Immature natural killer cell (primary cell): ENCODE results near the gene NCS1. TPM values are rescaled to one million over a fixed set of nuclear protein-coding genes. Genes with fewer than 3 reads are reported as not detected.

Experiments
- DNase-seq, 3 donors: peaks; one replicate each; pipeline ENCODE4 v3.0.0; 2022; ENCODE audit warnings: mixed read lengths in 1 of 3
- H3K27ac Mint-ChIP-seq, 6 donors: one replicate each; pipeline ENCODE4 v1.8.0; 2020; ENCODE audit warnings: mixed read lengths in 6 of 6, mild to moderate bottlenecking in 5 of 6, inconsistent platforms in 4 of 6, moderate library complexity in 3 of 6
- H3K27me3 Mint-ChIP-seq, 3 donors: one replicate each; pipeline ENCODE4 v1.8.0; 2020 to 2021; ENCODE audit warnings: low read depth in 3 of 3, mild to moderate bottlenecking in 3 of 3, mixed read lengths in 3 of 3, moderate library complexity in 3 of 3, inconsistent platforms in 1 of 3
- H3K36me3 Mint-ChIP-seq, 3 donors: one replicate each; pipeline ENCODE4 v1.8.0; 2020; ENCODE audit warnings: mixed read lengths in 3 of 3, inconsistent platforms in 2 of 3, mild to moderate bottlenecking in 2 of 3
- H3K4me1 Mint-ChIP-seq, 2 donors: one replicate each; pipeline ENCODE4 v1.8.0; 2020; ENCODE audit warnings: inconsistent platforms in 2 of 2, mild to moderate bottlenecking in 2 of 2, mixed read lengths in 2 of 2, moderate library complexity in 1 of 2
- H3K4me3 Mint-ChIP-seq, 5 donors: one replicate each; pipeline ENCODE4 v1.8.0; 2020; ENCODE audit warnings: mild to moderate bottlenecking in 5 of 5, mixed read lengths in 5 of 5, inconsistent platforms in 3 of 5, moderate library complexity in 3 of 5
- H3K9me3 Mint-ChIP-seq, 6 donors: one replicate each; pipeline ENCODE4 v1.8.0; 2020; ENCODE audit warnings: mild to moderate bottlenecking in 6 of 6, mixed read lengths in 6 of 6, inconsistent platforms in 4 of 6, moderate library complexity in 3 of 6
- polyA plus RNA-seq, 3 donors: library from polyadenylated mRNA; unstranded; fragments of 300-500 nt; fragmentation: Illumina TruSeq; gene quantifications; one replicate each; pipeline ENCODE4 v1.2.3, GENCODE V29; 2021

Gene NCS1
- polyA plus RNA-seq, 3 donors from 2014 or later: 0.26 to 0.30 TPM; not detected in 1

DNA sequence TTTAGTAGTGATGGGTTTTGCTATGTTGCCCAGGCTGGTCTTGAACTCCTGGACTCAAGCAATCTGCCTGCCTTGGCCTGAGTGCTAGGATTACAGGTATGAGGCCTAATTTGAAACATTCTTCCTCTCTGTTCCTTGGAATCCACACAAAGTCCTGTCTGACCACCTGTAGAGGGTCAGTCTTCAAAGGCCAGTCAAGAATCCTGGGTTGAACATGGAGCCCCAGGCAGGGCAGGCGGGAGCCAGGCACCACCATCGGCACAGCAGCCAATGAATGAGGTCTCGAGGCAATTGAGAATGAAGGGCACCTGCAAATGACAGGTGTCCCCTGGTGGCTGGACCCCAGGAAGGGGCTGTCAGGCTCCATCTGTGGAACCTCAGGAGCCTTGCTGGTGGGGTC is 17.4 kb upstream of the NCS1 start:
- Mint-ChIP-seq H3K9me3 (no peaks in the 10 kb centered on the region), H3K27me3 (peaks cover 0 to 3% (median 0%) of the 10 kb centered on the region in 3 donors), H3K27ac (no peak overlapping the region), H3K4me3 (no peak overlapping the region), H3K36me3 (no peaks in the 10 kb centered on the region), H3K4me1 (no peaks in the 10 kb centered on the region)
- no peak for DNase-seq

DNA sequence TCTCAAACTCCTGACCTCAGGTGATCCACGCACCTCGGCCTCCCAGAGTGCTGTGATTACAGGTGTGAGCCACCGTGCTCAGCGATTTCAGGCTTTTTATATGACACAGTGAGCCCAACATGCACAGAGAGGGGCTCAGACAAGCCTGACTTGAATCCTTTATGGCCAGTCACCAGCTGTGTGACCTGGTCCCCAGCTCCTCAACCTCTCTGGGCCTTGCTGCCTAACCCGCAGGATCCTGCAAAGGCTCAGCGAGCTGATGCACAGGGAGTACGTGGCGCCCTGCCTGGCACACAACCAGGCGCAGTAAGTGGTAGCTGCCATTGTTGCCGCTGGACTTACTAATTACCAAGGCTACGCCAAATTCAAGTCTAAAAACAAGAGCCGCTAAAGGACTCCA is 16.6 kb upstream of the NCS1 start:
- H3K9me3 Mint-ChIP-seq: no peaks in the 10 kb centered on the region
- no peak for DNase-seq
- peaks cover 0 to 1% (median 0%) of the 10 kb centered on the region in 3 donors for H3K27me3 Mint-ChIP-seq
- H3K4me3 Mint-ChIP-seq: no peak overlapping the region
- no peaks in the 10 kb centered on the region for H3K36me3 Mint-ChIP-seq
- H3K4me1 Mint-ChIP-seq: no peaks in the 10 kb centered on the region
- no peak overlapping the region for H3K27ac Mint-ChIP-seq

DNA sequence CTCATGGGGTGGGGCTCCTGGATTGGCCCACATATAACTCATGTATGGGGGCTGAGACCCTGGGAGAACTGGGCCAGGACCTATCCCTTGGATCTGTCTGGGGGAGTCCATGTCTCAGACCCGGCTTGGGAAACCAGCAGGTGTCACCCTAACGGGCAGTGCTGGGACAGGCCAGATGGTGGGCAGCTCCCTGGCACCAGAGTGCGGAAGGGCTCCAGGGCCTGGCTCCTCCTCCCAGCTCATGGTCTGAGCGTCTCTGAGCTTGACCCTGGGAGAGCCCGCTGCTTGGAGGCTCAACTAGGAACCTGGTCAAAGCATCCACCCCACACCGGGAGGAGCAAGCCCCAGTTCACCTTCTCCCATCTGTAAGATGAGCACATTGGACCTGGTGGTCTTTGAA is 15.5 kb upstream of the NCS1 start:
- no peak for DNase-seq
- Mint-ChIP-seq H3K9me3 (no peaks in the 10 kb centered on the region), H3K27me3 (peaks cover 0 to 1% (median 0%) of the 10 kb centered on the region in 3 donors), H3K27ac (no peak overlapping the region), H3K36me3 (no peaks in the 10 kb centered on the region), H3K4me1 (no peaks in the 10 kb centered on the region), H3K4me3 (no peak overlapping the region)

DNA sequence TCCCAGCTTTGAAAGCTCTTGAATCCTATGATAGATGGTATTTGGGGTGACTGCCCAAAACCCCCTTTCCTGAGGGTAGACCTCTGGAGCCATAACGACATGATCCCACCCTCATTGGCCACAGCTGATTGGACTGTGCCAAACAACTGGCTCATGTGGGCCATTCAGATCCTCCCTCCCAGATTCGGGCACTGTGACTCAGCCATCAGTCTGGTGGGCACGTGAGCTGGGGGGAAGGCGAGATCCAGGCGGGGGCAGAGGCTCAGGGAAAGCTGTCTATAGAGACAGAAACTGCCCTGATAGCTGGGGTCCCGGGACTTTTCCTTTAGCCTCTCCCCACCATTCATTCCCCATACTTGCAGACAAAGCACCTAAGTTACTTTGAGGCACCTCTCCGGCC is 15.1 kb upstream of the NCS1 start:
- Mint-ChIP-seq H3K4me3 (no peak overlapping the region), H3K9me3 (no peaks in the 10 kb centered on the region), H3K27me3 (peaks cover 0 to 1% (median 0%) of the 10 kb centered on the region in 3 donors), H3K36me3 (no peaks in the 10 kb centered on the region), H3K27ac (no peak overlapping the region), H3K4me1 (no peaks in the 10 kb centered on the region)
- no peak for DNase-seq

DNA sequence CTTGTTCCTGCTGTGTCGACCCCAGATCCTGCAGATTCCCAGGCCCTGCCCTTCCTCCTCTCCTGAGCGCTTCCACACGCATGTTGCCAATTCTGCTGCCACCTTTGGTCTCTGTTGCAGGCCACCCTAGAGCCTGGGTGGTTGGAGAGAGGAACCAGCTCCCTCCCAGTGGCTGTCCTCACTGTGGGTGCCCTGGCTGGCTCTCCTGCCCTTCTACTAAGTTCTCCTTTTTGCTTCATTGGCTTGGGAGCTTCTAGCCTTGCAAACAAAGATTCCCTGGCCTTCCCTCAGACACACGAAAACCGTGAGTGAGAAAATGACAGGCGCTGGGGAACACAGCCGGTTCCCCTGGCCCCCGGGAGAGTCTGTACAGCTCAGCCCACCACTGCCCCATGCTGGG is 14.2 kb upstream of the NCS1 start:
- H3K4me1 Mint-ChIP-seq: no peaks in the 10 kb centered on the region
- H3K36me3 Mint-ChIP-seq: no peaks in the 10 kb centered on the region
- H3K4me3 Mint-ChIP-seq: no peak overlapping the region
- no peak for DNase-seq
- H3K9me3 Mint-ChIP-seq: no peaks in the 10 kb centered on the region
- peaks cover 0 to 1% (median 0%) of the 10 kb centered on the region in 3 donors for H3K27me3 Mint-ChIP-seq
- peak overlapping the region in 1 of 6 donors; percentile 16 for H3K27ac Mint-ChIP-seq

DNA sequence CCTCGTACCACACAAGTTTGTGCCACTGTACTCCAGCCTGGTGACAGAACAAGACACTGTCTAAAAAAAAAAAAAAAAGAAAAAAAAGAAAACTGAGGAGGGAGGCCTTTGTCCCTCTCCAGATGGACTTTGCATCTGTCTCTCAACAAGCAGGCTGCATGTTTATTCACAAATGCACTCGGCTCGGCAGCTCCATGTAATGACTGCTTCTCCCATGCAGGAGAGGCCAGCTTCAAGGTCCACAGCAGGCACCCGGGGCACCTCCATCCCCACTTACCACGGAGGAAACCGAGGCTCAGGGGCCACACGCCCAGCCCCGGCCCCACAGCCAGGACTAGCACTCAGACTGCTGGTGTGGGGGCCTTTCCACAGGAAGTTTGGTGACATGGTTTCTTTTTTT is 13.1 kb upstream of the NCS1 start:
- Mint-ChIP-seq H3K4me1 (no peaks in the 10 kb centered on the region), H3K4me3 (no peak overlapping the region), H3K36me3 (no peaks in the 10 kb centered on the region), H3K9me3 (no peaks in the 10 kb centered on the region), H3K27me3 (peaks cover 0 to 3% (median 1%) of the 10 kb centered on the region in 3 donors), H3K27ac (no peak overlapping the region)
- no peak for DNase-seq

DNA sequence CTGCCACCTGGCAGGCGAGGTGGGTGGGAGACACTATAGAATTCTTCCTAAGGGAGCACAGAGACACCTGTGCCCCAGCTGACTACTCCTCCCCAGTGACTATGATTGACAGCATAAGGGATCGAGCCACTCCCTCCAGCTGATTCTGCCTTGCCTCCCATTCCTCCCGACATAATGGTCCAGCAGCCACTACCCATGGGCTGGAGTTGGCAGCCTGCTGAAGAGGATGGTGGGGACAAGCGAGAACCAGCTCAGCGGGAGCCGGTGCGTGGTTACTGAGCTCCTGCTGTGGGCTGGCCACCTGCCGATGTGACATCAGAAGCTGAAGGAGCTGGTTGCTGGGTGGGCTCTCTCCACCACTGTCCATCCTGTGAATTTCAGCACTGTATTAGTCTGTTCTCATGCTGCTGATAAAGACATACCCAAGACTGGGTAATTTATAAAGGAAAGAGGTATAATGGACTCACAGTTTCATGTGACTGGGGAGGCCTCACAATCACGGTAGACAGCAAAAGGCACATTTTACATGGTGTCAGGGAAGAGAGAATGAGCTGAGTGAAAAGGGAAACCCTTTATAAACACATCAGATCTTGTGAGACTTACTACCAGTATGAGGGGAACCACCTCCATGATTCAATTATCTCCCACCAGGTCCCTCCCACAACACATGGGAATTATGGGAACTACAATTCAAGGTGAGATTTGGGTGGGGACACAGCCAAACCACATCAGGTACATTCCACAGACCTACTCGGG is 12.1 kb upstream of the NCS1 start:
- no peak for DNase-seq
- Mint-ChIP-seq H3K36me3 (no peaks in the 10 kb centered on the region), H3K4me3 (no peak overlapping the region), H3K4me1 (no peaks in the 10 kb centered on the region), H3K27ac (no peak overlapping the region), H3K27me3 (peaks cover 0 to 5% (median 2%) of the 10 kb centered on the region in 3 donors), H3K9me3 (no peaks in the 10 kb centered on the region)

DNA sequence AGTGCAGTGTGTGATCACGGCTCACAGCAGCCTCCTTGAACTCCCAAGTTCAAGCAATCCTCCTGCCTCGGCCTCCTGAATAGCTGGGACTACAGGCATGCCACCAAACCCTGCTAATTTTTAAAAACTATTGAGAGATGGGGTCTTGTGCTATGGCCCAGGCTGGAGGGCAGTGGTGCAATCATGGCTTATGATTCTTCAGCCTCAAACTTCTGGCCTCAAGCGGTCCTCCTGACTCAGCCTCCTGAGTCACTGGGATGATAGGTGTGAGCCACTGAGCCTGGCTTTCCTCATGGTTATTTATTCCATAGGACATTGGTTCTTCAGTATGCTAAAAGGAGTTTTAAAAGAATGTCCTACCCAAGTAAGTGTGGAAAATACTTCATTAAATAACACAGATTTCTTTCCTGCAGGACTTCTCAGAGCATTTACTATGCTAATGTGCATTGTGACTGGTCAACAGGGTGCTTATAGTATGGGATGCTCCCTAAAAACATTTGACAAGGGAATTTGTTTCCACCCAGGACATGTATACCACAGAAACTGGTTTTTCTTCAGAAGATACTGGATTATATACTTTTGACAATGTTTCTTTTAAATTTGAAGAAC is 11.2 kb upstream of the NCS1 start:
- H3K36me3 Mint-ChIP-seq: no peaks in the 10 kb centered on the region
- H3K27ac Mint-ChIP-seq: no peak overlapping the region
- peaks cover 0 to 5% (median 2%) of the 10 kb centered on the region in 3 donors for H3K27me3 Mint-ChIP-seq
- H3K4me1 Mint-ChIP-seq: no peaks in the 10 kb centered on the region
- DNase-seq: no peak
- H3K4me3 Mint-ChIP-seq: no peak overlapping the region
- H3K9me3 Mint-ChIP-seq: no peaks in the 10 kb centered on the region

DNA sequence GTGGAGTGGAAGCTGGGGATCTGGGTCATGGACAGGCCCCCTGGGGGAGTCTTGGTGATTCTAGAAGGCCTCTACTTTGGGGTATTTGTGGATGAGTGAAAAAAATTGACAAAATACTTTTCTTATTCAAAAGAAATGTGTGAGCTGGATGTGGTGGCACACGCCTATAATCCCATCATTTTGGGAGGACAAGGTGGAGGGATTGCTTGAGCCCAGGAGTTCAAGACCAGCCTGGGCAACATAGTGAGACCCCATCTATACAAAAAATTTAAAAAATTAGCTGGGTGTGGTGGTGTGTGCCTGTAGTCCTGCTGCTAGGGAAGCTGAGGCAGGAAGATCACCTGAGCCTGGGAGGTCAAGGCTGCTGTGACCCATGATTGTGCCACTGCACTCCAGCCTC is 6.6 kb upstream of the NCS1 start:
- Mint-ChIP-seq H3K27ac (no peak overlapping the region), H3K9me3 (peaks cover 0 to 2% (median 0%) of the 10 kb centered on the region in 6 donors), H3K27me3 (peaks cover 0 to 5% (median 4%) of the 10 kb centered on the region in 3 donors), H3K4me3 (no peak overlapping the region), H3K4me1 (peaks cover 5 to 6% of the 10 kb centered on the region in 2 donors), H3K36me3 (no peaks in the 10 kb centered on the region)
- DNase-seq: no peak

DNA sequence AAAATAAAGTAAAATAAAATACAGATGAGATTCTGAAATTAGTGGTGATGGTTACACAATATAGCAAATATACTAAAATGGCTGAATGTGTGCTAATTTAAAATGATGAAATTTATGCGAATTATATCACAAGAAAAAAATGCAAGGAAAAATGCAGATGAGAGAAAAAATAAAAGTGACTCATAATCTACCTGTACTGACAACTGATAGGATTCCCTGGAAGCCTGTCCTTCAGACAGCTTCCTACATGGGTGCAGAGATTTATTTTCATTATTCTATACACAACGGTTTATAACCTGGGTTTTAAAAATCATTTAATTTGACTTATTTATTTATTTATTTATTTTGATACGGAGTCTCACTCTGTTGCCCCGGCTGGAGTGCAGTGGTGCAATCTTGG is 5.8 kb upstream of the NCS1 start:
- H3K4me3 Mint-ChIP-seq: no peak overlapping the region
- no peak for DNase-seq
- H3K4me1 Mint-ChIP-seq: peaks cover 9 to 11% of the 10 kb centered on the region in 2 donors
- peaks cover 0 to 2% (median 0%) of the 10 kb centered on the region in 6 donors for H3K9me3 Mint-ChIP-seq
- H3K27me3 Mint-ChIP-seq: peaks cover 2 to 7% (median 4%) of the 10 kb centered on the region in 3 donors
- H3K36me3 Mint-ChIP-seq: no peaks in the 10 kb centered on the region
- peak overlapping the region in 1 of 6 donors; percentile 59 for H3K27ac Mint-ChIP-seq

DNA sequence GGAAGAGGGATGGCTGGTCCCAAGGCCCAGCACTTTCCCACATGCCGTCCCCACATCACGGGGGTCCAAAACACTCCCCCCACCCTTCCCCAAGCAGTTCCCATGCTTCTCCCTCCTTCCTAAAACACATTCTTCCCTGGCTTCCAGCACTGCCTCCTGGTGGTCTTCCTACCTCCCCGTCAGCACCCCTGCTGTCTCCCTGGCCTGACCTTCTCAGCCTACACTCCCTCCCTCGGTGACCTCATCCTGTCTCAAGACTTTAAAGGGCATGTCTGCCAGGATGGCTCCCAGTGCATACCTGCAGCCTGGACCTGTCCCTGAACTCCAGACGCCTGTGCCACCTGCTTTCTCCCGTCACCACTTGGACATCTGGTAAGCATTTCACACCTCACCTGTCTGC is 4.3 kb upstream of the NCS1 start:
- H3K4me1 Mint-ChIP-seq: peaks cover 9 to 11% of the 10 kb centered on the region in 2 donors
- H3K4me3 Mint-ChIP-seq: no peak overlapping the region
- H3K9me3 Mint-ChIP-seq: peaks cover 0 to 2% (median 0%) of the 10 kb centered on the region in 6 donors
- H3K27me3 Mint-ChIP-seq: peaks cover 2 to 7% (median 6%) of the 10 kb centered on the region in 3 donors
- DNase-seq: no peak
- H3K36me3 Mint-ChIP-seq: no peaks in the 10 kb centered on the region
- peak overlapping the region in 1 of 6 donors; percentile 46 for H3K27ac Mint-ChIP-seq

DNA sequence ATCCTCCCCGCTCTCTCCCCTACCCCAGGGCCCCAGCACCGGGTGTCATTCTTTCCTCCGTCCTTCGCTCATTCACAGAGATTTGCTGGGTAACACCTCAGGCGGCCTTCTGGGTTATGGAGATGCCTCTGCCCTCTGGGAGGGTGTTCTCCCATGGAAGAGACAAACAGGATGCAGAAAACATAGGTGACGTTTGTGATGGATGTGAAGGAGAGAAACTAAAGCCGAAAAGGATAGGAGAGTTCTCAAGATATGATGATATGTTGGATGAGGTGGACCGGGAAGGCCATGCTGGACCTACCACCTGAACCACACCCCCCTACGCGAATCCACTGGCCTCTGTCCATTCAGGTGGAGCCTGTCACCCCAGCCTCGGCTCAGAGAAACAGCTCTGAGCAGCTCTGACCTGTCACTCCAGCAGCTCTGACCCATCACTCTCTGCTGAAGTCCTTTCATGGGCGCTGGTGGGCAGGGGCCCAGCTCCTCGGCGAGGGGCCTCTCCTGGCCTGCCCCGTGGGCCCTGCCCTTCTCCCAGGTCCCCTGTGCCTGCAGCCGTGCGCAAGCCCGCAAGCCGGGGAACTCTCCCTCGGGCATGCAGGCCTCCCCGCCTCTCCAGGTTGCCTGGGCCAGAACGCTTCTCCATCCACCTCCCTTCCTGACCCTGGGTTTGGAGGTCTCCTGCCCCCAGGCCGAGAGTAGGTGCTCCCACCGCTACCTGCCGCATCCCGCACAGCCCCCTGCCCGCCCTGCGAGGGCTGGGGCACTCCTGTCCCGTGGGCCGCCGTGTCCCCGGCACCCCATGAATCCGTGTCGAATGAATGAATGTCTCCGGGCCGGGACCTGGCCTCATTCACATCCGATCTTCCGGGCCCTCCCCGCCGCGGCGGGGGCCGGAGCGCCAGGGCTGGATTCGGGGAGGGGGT is 717 bp upstream of the NCS1 start:
- H3K36me3 Mint-ChIP-seq: no peaks in the 10 kb centered on the region
- H3K9me3 Mint-ChIP-seq: peaks cover 0 to 2% (median 0%) of the 10 kb centered on the region in 6 donors
- H3K4me3 Mint-ChIP-seq: peak overlapping the region; percentile 66 to 90 (median 82)
- peaks cover 11 to 16% of the 10 kb centered on the region in 2 donors for H3K4me1 Mint-ChIP-seq
- H3K27me3 Mint-ChIP-seq: peaks cover 4 to 12% (median 6%) of the 10 kb centered on the region in 3 donors
- no peak for DNase-seq
- peak overlapping the region in 5 of 6 donors; percentile 41 to 85 (median 79) for H3K27ac Mint-ChIP-seq

DNA sequence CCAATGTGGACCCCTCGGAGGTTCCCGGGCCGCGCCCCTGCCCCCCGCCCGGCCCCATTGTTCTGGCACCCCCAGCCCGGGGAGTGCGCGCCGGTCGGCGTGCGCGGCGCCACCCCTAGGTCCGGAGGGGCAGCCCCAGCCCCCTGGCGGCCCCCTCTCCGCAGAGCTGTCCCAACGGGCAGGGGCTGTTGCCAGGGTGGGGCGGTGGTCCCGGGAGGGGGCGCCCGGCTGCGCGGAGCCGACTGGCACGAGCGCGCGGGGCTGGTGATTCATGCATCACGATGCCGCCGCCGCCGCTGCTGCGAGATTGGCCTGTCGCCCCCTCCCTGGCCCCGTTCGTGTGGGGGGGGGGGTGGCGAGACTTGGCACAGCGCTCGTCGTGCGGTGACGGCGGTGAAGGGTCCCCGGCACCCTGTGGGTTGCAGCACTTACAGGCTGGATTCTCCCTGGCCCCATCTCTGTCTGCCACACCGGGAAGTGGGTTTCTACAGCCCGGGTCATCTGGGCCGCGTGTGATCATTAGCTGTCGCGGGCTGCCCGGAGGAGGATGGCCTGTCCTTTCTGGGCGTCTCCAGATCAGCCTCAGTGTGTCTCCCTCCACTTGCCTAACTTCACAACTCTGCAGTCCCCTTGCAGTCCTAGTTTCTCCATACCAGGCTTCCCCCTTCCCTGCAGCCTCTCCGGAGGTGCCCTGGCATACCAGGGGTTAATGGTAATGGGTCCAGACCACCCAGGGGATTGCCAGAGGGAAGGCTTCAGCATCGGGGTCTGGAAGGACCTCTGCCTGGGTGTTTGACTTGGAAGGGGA is 858 bp downstream of the NCS1 start:
- Mint-ChIP-seq H3K4me3 (peak overlapping the region; percentile 73 to 80 (median 78)), H3K9me3 (peaks cover 0 to 2% (median 0%) of the 10 kb centered on the region in 6 donors), H3K27me3 (peaks cover 5 to 12% (median 6%) of the 10 kb centered on the region in 3 donors), H3K36me3 (no peaks in the 10 kb centered on the region), H3K4me1 (peaks cover 6 to 12% of the 10 kb centered on the region in 2 donors), H3K27ac (peak overlapping the region in 5 of 6 donors; percentile 51 to 71 (median 67))
- peak; percentile 57 to 74 (median 68) for DNase-seq
